Stimulated activated naive B cell treated with anti-CD40 and anti-IgM and Interleukin-4, amounts not matched to agents 10 μg/mL and 1 μg/mL and 100 μg/mL, for 72 hours (primary cell): ENCODE results near the gene PTCH1.
A peak's percentile ranks its signal among the peaks of the same experiment; 100 is the strongest.

Experiments
- ATAC-seq, 2 donors: fragments of 150-1000 bp; cut with Tn5 transposase; replicated peaks; 2 replicates each; pipeline ENCODE4 v1.10.0; 2021; ENCODE audit warnings: moderate library complexity in 1 of 2
- DNase-seq: peaks from one replicate; pipeline ENCODE4 v3.0.0; 2021
- H3K27ac Mint-ChIP-seq: one replicate; pipeline ENCODE4 v1.8.0; 2022; ENCODE audit warnings: mild to moderate bottlenecking, mixed read lengths
- H3K27me3 Mint-ChIP-seq, 2 donors: one replicate each; pipeline ENCODE4 v1.8.0; 2022; ENCODE audit warnings: mixed read lengths in 2 of 2
- H3K36me3 Mint-ChIP-seq, 2 donors: one replicate each; pipeline ENCODE4 v1.8.0; 2022; ENCODE audit warnings: mixed read lengths in 2 of 2, mild to moderate bottlenecking in 1 of 2
- H3K4me1 Mint-ChIP-seq, 2 donors: one replicate each; pipeline ENCODE4 v1.8.0; 2022; ENCODE audit warnings: mixed read lengths in 2 of 2, mild to moderate bottlenecking in 1 of 2
- H3K4me3 Mint-ChIP-seq, 2 donors: one replicate each; pipeline ENCODE4 v1.8.0; 2022; ENCODE audit warnings: mild to moderate bottlenecking in 2 of 2, mixed read lengths in 2 of 2, moderate library complexity in 1 of 2
- H3K9me3 Mint-ChIP-seq, 2 donors: one replicate each; pipeline ENCODE4 v1.8.0; 2022; ENCODE audit warnings: mixed read lengths in 2 of 2, mild to moderate bottlenecking in 1 of 2

PTCH1 gene

GRCh38 chr9:95482621-95483020 lies 34.1 kb downstream of the PTCH1 start:
- H3K4me1 Mint-ChIP-seq, result peaks cover 3 to 5% of the 10 kb centered on the region in 2 donors
- peaks cover 0 to 2% of the 10 kb centered on the region in 2 donors for H3K36me3 Mint-ChIP-seq
- ATAC-seq (no peak), DNase-seq (no peak)
- H3K4me3 Mint-ChIP-seq, result no peak overlapping the region
- no peaks in the 10 kb centered on the region for H3K9me3 Mint-ChIP-seq
- H3K27ac Mint-ChIP-seq, result no peak overlapping the region
- peaks cover 27 to 65% of the 10 kb centered on the region in 2 donors for H3K27me3 Mint-ChIP-seq

GRCh38 chr9:95481000-95481399 lies 35.8 kb downstream of the PTCH1 start:
- peaks cover 0 to 2% of the 10 kb centered on the region in 2 donors for H3K36me3 Mint-ChIP-seq
- ATAC-seq (peak; percentile 41 to 75), DNase-seq (peak; percentile 2)
- H3K9me3 Mint-ChIP-seq, result no peaks in the 10 kb centered on the region
- H3K27ac Mint-ChIP-seq, result no peak overlapping the region
- no peak overlapping the region for H3K4me3 Mint-ChIP-seq
- H3K27me3 Mint-ChIP-seq, result peaks cover 25 to 56% of the 10 kb centered on the region in 2 donors
- H3K4me1 Mint-ChIP-seq, result peaks cover 3 to 5% of the 10 kb centered on the region in 2 donors

- no peaks in the 10 kb centered on the region for H3K9me3 Mint-ChIP-seq
- peaks cover 3 to 5% of the 10 kb centered on the region in 2 donors for H3K4me1 Mint-ChIP-seq
- ATAC-seq (no peak), DNase-seq (no peak)
- H3K36me3 Mint-ChIP-seq, result peaks cover 0 to 7% of the 10 kb centered on the region in 2 donors
- no peak overlapping the region for H3K27ac Mint-ChIP-seq
- peaks cover 26 to 61% of the 10 kb centered on the region in 2 donors for H3K27me3 Mint-ChIP-seq
- H3K4me3 Mint-ChIP-seq, result no peak overlapping the region
These were observed 36.4 kb downstream of the PTCH1 start for GRCh38 chr9:95480346-95480745.

- DNase-seq (no peak), ATAC-seq (no peak)
- no peak overlapping the region for H3K4me3 Mint-ChIP-seq
- no peak overlapping the region for H3K27ac Mint-ChIP-seq
- H3K4me1 Mint-ChIP-seq, result peaks cover 3 to 5% of the 10 kb centered on the region in 2 donors
- H3K9me3 Mint-ChIP-seq, result no peaks in the 10 kb centered on the region
- H3K36me3 Mint-ChIP-seq, result peaks cover 0 to 11% of the 10 kb centered on the region in 2 donors
- peaks cover 30 to 65% of the 10 kb centered on the region in 2 donors for H3K27me3 Mint-ChIP-seq
These were observed 37.4 kb downstream of the PTCH1 start for GRCh38 chr9:95479330-95479729.

GRCh38 chr9:95478335-95478734 lies 38.4 kb downstream of the PTCH1 start:
- no peaks in the 10 kb centered on the region for H3K9me3 Mint-ChIP-seq
- H3K27ac Mint-ChIP-seq, result no peak overlapping the region
- H3K4me3 Mint-ChIP-seq, result no peak overlapping the region
- ATAC-seq (no peak), DNase-seq (no peak)
- H3K4me1 Mint-ChIP-seq, result peaks cover 3 to 5% of the 10 kb centered on the region in 2 donors
- H3K36me3 Mint-ChIP-seq, result peaks cover 0 to 11% of the 10 kb centered on the region in 2 donors
- peaks cover 31 to 58% of the 10 kb centered on the region in 2 donors for H3K27me3 Mint-ChIP-seq

- ATAC-seq, result no peak
- no peak overlapping the region for H3K27ac Mint-ChIP-seq
These were observed 38.9 kb downstream of the PTCH1 start for GRCh38 chr9:95477885-95478284.

GRCh38 chr9:95477441-95477840 lies 39.3 kb downstream of the PTCH1 start:
- H3K4me3 Mint-ChIP-seq, result no peak overlapping the region
- H3K27me3 Mint-ChIP-seq, result peaks cover 30 to 57% of the 10 kb centered on the region in 2 donors
- ATAC-seq, result no peak
- H3K4me1 Mint-ChIP-seq, result peaks cover 3 to 5% of the 10 kb centered on the region in 2 donors
- no peaks in the 10 kb centered on the region for H3K9me3 Mint-ChIP-seq
- no peak overlapping the region for H3K27ac Mint-ChIP-seq
- no peak for DNase-seq
- peaks cover 0 to 13% of the 10 kb centered on the region in 2 donors for H3K36me3 Mint-ChIP-seq

More at GRCh38 chr9:95477885-95478284, 38.9 kb downstream of the PTCH1 start:
- DNase-seq, result no peak
- peaks cover 0 to 11% of the 10 kb centered on the region in 2 donors for H3K36me3 Mint-ChIP-seq
- H3K27me3 Mint-ChIP-seq, result peaks cover 30 to 55% of the 10 kb centered on the region in 2 donors
- peaks cover 3 to 5% of the 10 kb centered on the region in 2 donors for H3K4me1 Mint-ChIP-seq
- H3K9me3 Mint-ChIP-seq, result no peaks in the 10 kb centered on the region
- H3K4me3 Mint-ChIP-seq, result no peak overlapping the region

GRCh38 chr9:95468791-95469190 lies 48.0 kb downstream of the PTCH1 start:
- H3K27ac Mint-ChIP-seq, result no peak overlapping the region
- H3K36me3 Mint-ChIP-seq, result peaks cover 0 to 9% of the 10 kb centered on the region in 2 donors
- peaks cover under 1% of the 10 kb centered on the region in 2 donors for H3K4me1 Mint-ChIP-seq
- no peaks in the 10 kb centered on the region for H3K9me3 Mint-ChIP-seq
- ATAC-seq (no peak), DNase-seq (no peak)
- H3K27me3 Mint-ChIP-seq, result peaks cover 40 to 73% of the 10 kb centered on the region in 2 donors
- no peak overlapping the region for H3K4me3 Mint-ChIP-seq

- Mint-ChIP-seq H3K4me3 (no peak overlapping the region), H3K9me3 (no peaks in the 10 kb centered on the region), H3K4me1 (peaks cover 24 to 27% of the 10 kb centered on the region in 2 donors), H3K36me3 (peaks cover 0 to 8% of the 10 kb centered on the region in 2 donors), H3K27me3 (peaks cover 45 to 76% of the 10 kb centered on the region in 2 donors), H3K27ac (peak overlapping the region; percentile 10)
- ATAC-seq (no peak), DNase-seq (no peak)
These were observed 51.7 kb downstream of the PTCH1 start for GRCh38 chr9:95465115-95465514.

- Mint-ChIP-seq H3K27me3 (peaks cover 44 to 76% of the 10 kb centered on the region in 2 donors), H3K9me3 (no peaks in the 10 kb centered on the region), H3K4me3 (peak overlapping the region; percentile 80 to 86), H3K36me3 (peaks cover 0 to 3% of the 10 kb centered on the region in 2 donors), H3K4me1 (peaks cover 24 to 27% of the 10 kb centered on the region in 2 donors), H3K27ac (peak overlapping the region; percentile 72)
- no peak for DNase-seq
- peak; percentile 6 to 8 for ATAC-seq
These were observed 53.4 kb downstream of the PTCH1 start for GRCh38 chr9:95463148-95464060.

- H3K4me3 Mint-ChIP-seq, result peak overlapping the region; percentile 80 to 86
- H3K4me1 Mint-ChIP-seq, result peaks cover 24 to 27% of the 10 kb centered on the region in 2 donors
- no peaks in the 10 kb centered on the region for H3K9me3 Mint-ChIP-seq
- DNase-seq (peak; percentile 76), ATAC-seq (peak; percentile 98 to 99)
- H3K27ac Mint-ChIP-seq, result peak overlapping the region; percentile 88
- peaks cover 43 to 77% of the 10 kb centered on the region in 2 donors for H3K27me3 Mint-ChIP-seq
- peaks cover 0 to 3% of the 10 kb centered on the region in 2 donors for H3K36me3 Mint-ChIP-seq
These were observed 54.3 kb downstream of the PTCH1 start for GRCh38 chr9:95462249-95463147.

GRCh38 chr9:95461448-95462248 lies 55.1 kb downstream of the PTCH1 start:
- peaks cover 24 to 27% of the 10 kb centered on the region in 2 donors for H3K4me1 Mint-ChIP-seq
- ATAC-seq (no peak), DNase-seq (no peak)
- peaks cover 37 to 76% of the 10 kb centered on the region in 2 donors for H3K27me3 Mint-ChIP-seq
- H3K4me3 Mint-ChIP-seq, result peak overlapping the region; percentile 80 to 81
- no peak overlapping the region for H3K27ac Mint-ChIP-seq
- peaks cover 0 to 6% of the 10 kb centered on the region in 2 donors for H3K36me3 Mint-ChIP-seq
- H3K9me3 Mint-ChIP-seq, result no peaks in the 10 kb centered on the region

- Mint-ChIP-seq H3K9me3 (no peaks in the 10 kb centered on the region), H3K4me3 (no peak overlapping the region), H3K27me3 (peaks cover 39 to 79% of the 10 kb centered on the region in 2 donors), H3K4me1 (peaks cover 24 to 27% of the 10 kb centered on the region in 2 donors), H3K36me3 (peaks cover 0 to 6% of the 10 kb centered on the region in 2 donors), H3K27ac (peak overlapping the region; percentile 22)
- ATAC-seq (no peak), DNase-seq (no peak)
These were observed 56.1 kb downstream of the PTCH1 start for GRCh38 chr9:95460518-95461164.
